GM18508 (cell line): ENCODE measurements around the gene MORN2.
A peak's percentile ranks its signal among the peaks of the same experiment; 100 is the strongest.

Experiments used
- ATAC-seq: cut with Tn5 transposase; IDR thresholded peaks from one replicate; pipeline ENCODE4 v1.9.1; 2021; ENCODE audit warnings: moderate number of reproducible peaks; ENCODE audit not compliant: insufficient read depth, unreplicated experiment

Gene MORN2

DNA sequence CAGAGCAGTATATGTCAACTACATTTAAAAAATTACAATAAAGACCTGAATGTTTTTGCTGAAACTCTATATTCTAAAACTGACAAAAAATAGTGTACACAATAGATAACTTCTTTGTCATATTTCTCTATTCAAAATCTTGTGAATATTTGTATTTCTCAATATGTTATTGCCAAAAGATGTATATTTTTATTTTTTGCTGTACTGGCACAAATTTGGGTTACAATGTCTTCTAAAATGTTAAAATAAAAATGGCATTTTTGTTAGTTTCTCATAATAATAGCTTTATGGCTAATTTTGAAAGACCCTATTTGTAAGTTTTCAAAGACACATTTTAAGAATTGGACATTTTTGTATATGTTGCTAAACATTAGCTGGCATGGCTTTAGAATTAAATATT lies 13.3 kb downstream of the MORN2 start:
- ATAC-seq: no peak

- no peak for ATAC-seq
Measured at GRCh38 chr2:38889575-38889974, 13.8 kb downstream of the MORN2 start, which contains the start of gene ARHGEF33. TSS of gene ARHGEF33 (plus strand) at chr2:38889875. CDS start at chr2:38919448, 29,573 bp downstream.

DNA sequence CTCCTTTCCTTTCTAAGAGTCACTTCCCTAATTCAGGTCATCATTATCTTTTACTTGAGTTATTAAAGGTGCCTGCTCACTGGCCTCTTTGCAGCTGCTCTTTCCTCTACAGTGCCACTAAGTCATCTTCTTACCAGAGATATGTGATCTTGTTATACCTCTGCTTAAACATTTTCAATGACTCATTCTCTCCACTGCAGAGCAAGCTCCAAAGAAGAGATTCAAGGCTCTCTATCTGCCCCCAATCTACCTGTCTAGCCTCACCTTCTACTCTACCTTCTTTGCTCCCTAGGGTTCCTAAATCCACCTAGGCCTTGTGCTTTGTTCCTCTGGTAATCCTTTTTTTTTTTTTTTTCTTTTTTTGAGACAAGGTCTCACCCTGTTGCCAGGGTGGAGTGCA lies 17.0 kb downstream of the MORN2 start:
- ATAC-seq: no peak

DNA sequence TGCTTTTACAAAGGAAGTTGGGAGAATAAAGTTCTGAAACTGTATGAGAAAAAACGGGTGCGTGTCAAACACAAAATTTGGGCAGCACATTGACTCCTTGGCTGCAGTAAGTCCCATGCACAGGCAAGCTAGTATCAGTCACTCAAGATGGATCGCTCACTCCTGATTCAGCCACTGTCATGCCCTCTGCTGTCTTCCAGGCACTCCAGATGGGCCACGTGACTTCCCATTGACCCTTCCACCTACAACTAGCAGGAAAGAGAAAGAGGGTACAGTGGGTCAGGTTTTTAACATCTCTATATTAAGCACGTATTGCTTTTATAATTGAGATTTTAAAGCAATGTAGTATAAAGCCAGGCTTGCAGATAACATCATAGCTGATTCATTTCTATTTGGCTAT lies 22.5 kb downstream of the MORN2 start:
- ATAC-seq: no peak

GRCh38 chr2:38900726-38901125 lies 24.9 kb downstream of the MORN2 start:
- ATAC-seq: no peak

- ATAC-seq: no peak
Measured at GRCh38 chr2:38905251-38905650, 29.5 kb downstream of the MORN2 start.

DNA sequence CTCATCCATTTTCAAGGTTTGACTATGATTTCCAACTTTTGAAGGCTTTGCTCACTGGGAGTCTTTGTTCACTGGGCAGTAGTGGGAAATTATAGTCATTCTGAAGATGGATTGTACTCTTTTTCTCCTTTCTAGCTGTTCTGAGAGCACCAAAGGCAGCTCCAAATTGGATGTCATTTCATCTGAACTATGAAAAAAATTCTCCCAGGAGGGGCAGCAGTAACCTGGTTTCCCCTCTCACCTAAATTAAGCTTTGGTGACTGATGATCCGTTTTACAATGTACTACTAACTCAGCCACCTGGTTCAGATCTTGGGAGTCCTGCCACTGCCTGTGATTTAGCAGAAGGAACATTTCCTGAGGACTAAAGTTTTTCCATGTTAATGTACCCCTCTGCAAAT lies 31.5 kb downstream of the MORN2 start:
- no peak for ATAC-seq

DNA sequence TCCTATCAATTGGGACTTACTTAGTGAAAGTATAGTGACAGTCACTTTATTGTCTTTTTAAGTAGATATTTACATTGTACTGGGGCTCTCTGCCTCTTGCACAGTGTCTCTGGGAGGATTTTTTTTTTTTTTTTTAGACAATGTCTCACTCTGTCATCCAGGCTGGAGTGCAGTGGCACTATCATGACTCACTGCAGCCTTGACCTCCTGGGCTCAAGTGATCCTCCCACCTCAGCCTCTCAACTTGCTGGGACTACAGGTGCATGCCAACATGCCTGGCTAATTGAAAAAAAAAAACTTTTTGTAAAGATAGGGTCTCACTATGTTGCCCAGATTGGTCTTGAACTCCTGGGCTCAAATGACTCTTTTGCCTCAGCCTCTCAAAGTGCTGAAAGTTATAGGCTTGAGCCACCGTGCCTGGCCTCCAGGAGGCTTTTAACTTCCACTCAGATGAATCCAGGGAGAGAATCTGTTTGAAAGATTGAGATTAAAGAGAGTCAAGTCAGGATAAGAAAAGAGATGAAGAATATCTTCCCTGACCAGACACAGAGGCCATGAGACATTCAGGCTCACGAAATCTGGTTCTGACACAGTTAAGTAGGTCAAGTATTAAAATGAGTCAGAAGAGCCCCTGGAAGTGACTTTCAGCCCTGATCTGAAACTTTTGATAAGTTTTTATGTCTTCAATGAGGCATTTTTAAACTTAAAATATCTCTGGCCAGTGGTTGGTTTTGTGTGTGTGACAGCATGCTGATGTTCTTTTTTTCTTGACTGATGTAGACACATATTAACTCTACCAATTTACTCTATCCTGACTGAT lies 32.2 kb downstream of the MORN2 start:
- peak; percentile 74 for ATAC-seq

- ATAC-seq: no peak
Measured at GRCh38 chr2:38909872-38910271, 34.1 kb downstream of the MORN2 start.

DNA sequence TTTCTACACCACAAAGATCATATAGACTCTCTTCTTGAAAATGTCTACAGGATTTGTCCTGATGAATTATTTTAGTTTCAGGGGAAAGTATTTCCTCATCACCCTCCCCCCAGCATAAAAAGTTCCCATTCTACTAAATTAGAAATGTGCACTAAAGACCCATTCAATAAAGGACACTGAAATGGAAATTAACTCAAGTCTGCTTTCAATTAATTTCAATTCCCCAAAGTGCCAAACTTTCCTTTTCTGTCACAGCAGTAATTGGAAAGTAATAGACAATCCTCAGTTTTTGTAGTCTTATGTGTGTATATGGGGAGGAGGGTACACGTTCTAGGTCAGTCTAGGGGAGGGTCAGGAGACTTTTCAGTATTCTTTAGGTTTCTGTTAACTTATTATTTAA lies 35.4 kb downstream of the MORN2 start:
- no peak for ATAC-seq

- no peak for ATAC-seq
Measured at GRCh38 chr2:38912619-38913018, 36.8 kb downstream of the MORN2 start.

GRCh38 chr2:38922389-38922788 lies 46.6 kb downstream of the MORN2 start:
- ATAC-seq: no peak

DNA sequence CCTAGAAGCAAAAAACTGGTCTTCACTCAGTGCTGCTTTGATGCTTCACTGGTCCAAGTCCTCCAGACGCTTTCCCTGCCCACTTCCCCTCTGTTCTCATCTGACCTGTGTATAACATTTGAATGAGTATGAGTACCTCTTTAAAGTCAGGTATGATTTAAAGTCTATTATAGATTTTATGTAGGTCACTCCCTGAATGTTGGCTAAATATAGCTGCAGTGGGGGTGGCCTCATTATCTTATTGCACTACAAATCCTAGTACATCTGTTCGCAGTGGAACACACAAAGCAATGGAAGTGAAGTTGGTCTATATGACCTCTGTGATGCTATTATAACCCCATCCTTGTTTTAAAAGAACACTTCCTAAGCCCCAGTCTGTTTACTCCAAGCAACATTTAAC lies 47.1 kb downstream of the MORN2 start:
- no peak for ATAC-seq

GRCh38 chr2:38925982-38926381 lies 50.2 kb downstream of the MORN2 start:
- ATAC-seq: no peak

DNA sequence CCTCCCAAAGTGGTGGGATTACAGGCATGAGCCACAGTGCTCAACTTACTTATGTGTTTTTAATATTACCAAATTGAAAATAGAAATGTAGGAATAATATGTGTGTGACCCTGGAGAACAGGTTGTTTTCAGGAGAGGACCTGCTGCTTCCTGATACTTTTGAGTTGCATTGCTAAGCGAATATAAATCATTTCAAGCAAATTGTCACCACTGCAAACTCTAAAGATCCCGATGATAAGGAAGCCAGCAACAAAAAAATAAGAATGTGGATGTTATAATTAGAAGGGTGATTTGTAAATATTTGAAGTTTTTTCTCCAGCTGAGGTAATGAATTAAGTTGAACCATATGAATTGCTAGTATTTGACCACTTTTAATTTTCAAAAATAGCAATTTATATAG lies 54.8 kb downstream of the MORN2 start:
- ATAC-seq: no peak
